LoVo (cell line): ENCODE measurements around the gene TAS2R46.
"Not testable (repeated sequence)": the region's sequence is repeated elsewhere in the genome, so short reads cannot be mapped to it uniquely, and the experiment has no call there.

Experiments
- DNase-seq: peaks from one replicate; pipeline ENCODE4 v3.0.0-alpha.2; 2016; ENCODE audit warnings: low spot score

Gene TAS2R46, protein sequence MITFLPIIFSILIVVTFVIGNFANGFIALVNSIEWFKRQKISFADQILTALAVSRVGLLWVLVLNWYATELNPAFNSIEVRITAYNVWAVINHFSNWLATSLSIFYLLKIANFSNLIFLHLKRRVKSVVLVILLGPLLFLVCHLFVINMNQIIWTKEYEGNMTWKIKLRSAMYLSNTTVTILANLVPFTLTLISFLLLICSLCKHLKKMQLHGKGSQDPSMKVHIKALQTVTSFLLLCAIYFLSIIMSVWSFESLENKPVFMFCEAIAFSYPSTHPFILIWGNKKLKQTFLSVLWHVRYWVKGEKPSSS

DNA sequence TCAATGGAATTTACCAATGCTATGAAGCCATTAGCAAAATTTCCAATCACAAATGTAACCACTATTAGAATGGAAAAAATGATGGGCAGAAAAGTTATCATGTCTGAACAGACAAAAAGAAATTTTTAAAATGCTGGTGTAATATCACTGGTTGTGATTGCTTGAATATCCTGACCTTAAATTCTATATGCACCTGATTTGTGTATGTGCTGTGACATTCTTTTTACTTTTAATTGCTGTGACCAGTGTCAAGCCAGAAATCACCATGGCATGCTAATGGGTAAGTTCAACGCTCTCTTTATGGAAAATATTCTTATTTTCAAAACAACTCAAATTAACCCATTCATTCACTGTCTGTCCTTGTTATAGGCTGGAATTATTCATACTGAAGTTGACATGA is at the start of gene TAS2R46:
TSS of gene TAS2R46 (minus strand) at position 101 of the 400 bp plus-strand sequence. CDS start at position 101, 0 bp downstream.
- not testable (repeated sequence) for DNase-seq

DNA sequence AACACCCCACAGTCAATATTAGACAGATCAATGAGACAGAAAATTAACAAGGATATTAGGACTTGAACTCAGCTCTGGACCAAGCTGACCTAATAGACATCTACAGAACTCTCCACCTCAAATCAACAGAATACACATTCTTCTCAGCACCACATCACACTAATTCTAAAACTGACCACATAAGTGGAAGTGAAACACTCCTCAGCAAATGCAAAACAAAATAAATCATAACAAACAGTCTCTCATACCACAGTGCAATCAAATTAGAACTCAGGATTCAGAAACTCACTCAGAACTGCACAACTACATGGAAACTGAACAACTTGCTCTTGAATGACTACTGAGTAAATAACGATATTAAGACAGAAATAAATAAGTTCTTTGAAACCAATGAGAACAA is 49.1 kb upstream of the TAS2R46 start:
- DNase-seq: not testable (repeated sequence)

DNA sequence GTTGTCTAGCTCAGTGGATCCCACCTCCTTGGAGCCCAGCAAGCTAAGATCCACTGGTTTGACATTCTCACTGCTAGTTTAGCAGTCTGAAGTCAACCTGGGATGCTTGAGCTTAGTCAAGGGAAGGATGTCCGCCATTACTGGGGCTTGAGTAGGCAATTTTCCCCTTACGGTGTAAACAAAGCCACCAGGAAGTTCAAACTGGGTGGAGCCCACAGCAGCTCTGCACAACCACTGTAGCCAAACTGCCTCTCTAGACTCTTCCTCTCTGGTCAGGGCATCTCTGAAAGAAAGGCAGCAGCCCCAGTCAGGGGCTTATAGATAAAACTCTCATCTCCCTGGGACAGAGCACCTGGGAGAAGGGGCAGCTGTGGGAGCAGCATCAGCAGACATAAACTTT is 46.8 kb upstream of the TAS2R46 start:
- no peak for DNase-seq

DNA sequence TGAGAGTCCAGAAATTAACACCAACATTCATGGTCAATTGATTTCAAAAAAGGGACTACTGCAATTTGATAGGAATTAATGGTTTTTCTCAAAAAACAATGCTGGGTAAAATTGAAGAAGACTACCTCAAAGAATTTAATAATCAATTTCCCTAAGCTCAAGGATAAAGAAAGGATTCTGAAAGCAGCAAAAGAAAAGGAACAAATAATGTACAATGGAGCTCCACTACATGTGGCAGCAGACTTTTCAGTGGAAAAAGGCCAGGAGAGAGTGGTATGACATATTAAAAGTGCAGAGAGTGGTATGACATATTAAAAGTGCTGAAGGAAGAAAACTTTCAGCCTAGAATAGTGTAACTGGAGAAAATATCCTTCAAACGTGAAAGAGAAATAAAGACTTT is 45.6 kb upstream of the TAS2R46 start:
- DNase-seq: no peak

DNA sequence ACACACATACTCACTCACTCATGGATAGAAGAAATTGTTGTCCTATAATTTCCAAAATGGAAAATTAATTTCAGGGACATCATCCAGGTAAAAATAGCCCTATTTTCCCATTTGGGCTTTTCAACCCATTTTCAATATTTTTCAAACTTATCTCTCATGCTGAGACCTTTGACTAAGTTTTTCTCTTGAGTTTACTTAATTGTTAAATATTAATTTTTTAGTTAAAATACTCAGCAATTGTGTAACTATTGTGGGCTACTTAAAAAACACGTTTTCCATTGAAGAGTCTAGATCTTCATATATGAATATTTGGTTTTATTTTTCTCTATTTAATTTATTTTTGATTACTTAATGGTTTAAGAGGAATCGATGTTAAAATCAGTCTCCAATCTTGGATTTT is 44.2 kb upstream of the TAS2R46 start:
- no peak for DNase-seq

DNA sequence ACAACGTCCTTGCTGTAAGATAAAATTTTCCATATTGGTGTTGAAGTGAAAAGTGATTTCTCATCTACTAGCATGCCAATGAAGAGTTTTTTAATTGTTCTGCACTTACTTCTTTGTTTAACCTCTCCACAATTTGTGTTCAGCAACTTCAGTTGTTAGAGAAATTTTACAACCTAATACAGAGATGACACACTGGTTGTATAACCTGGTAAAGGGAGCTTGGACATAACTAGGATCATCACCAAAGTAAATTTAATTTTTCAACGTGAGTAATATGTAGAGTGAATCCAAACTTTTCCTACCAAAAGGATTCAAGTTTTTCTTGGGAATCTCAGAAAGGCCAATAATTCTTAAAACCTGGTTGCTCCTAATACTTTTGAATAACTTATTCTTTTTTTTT is 43.5 kb upstream of the TAS2R46 start:
- no peak for DNase-seq

DNA sequence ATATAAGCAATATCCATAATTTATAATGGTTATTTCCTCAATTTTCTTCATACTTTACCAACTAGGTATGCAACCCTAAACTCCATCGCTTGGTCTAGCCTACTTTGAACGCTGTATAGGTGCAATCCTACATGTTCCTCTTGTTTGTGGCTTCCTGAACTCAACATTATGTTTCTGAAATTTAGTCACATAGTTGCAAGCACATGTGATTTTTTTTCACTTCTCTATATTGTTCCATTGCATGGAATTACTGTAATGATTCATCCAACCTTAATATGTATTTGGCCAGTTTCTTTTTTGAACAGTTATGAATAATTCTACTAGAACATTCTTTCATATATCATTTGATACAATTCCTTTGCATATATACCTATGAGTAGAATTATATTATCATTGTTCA is 32.8 kb upstream of the TAS2R46 start:
- DNase-seq: not testable (repeated sequence)

DNA sequence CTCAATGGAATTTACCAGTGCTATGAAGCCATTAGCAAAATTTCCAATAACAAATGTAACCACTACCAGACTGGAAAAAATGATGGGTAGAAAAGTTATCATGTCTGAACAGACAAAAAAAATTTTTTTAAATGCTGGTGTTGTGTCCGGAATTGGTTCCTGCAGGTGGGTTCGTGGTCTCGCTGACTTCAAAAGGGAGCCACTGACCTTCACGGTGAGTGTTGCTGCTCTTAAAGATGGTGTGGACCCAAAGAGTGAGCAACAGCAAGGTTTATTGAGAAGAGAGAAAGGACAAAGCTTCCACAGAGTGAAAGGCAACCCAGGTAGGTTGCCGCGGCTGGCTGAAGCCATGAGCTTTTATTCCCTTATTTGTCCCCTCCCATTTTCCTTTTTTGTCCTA is 30.0 kb upstream of the TAS2R46 start, which contains the start of gene TAS2R43:
TSS of gene TAS2R43 (minus strand) at position 186 of the 400 bp plus-strand sequence. CDS start at position 102, 84 bp downstream.
- DNase-seq: no peak

DNA sequence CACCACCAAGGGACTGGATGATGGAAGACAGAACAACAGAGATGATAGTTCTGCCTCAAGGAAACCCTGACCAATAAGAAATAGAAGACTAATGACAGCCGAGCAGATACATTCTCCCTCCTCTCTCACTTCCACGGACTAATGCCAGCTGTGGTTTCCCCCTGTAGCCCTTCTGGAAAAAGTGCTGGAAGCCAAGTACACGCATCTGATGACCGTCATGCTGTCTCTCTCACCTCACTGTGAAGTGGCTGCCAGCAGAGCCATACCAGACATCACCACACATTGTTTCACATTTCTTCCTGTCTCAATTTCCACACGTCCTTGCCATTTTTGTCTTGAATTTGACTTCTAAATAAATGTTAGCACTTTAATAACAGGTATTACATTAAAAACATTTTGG is 27.2 kb upstream of the TAS2R46 start:
- no peak for DNase-seq

DNA sequence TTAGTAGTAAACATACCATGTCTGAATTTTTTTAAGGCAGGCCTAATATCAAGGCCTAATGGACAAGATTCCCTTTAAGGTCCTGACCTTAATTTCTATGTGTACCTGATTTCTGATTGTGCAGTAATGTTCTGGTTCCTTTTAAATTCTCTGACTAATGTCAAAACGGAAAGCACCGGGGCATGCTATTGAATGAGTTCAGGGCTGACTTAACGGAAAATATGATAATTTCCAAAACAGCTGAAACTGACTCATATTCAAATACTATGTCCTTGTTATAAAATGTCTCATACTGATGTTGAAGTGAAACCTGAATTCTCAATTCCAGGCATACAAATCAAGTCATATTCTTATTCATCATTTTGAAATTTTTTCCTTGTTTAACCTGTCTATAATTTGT is 23.3 kb upstream of the TAS2R46 start:
- DNase-seq: no peak

DNA sequence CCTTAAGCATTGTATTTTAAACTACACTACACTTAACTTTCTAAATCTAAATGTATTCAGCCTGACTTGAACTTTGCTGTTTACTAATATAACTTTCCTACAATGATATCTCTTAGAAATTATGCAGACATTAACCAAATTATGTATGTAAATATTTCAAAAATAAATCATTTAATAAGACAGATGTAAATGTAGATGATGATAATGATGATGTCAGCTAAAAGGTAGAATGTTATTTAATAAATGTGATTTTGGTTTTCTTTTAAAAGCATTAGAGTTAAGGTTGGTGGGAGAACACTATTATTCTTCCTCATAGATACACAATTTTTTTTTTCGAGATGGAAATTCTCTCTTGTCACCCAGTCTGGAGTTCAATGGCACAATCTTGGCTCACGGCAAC is 19.9 kb upstream of the TAS2R46 start:
- DNase-seq: no peak

DNA sequence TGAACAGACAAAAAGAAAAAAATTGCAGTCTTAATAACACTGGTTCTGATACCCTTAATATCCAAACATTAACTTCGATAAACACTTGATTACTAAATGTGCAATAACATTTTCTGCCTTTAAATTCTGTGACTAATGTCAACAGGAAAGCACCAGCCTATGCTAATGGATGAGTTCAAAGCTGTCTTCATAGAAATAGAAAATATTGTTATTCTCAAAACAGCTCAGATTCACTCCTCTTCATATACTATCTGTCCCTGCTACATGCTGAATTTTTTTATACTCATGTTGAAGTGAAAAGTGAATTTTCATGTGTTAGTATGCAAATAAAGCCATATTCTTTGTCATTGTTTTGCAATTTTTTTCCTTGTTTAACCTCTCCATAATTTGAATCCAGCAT is 16.2 kb upstream of the TAS2R46 start:
- DNase-seq: no peak

DNA sequence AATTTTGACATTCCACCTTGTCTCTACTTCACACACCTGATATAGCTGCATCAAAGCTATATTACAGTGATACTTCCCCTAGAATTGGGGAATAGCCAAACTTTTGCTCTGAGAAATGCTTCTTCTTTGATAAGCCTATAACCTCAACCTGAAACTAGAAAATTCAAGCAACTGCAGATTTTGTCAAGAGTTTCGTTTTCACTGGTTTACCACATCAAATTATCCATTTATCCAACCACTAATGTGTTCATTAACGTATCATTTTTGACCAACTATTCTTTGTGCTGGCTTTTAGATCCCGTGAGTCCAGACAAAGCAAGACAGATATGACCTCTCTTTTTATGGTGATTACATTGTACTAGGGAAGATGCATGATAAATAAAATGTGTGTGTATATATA is 13.5 kb upstream of the TAS2R46 start:
- DNase-seq: no peak

DNA sequence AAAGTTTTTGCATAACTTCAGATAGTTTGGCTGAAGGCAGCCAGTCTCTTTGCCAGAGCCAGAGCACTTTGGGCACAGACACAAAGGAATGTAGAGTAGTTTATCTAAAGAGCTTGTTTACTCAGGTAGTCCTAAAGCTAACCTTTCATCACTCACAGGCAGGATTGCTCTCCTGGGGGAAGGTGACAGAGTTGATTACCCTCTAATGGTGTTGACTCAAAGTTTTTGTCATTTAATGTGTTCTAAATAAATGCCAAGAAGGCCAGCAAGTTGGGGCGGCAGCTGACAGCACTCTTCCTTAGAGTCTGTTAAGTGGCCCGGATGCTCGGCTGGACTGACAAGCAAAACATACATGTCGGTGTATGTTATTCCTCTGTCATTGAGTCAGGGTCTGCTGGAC is 9.3 kb upstream of the TAS2R46 start:
- DNase-seq: no peak

DNA sequence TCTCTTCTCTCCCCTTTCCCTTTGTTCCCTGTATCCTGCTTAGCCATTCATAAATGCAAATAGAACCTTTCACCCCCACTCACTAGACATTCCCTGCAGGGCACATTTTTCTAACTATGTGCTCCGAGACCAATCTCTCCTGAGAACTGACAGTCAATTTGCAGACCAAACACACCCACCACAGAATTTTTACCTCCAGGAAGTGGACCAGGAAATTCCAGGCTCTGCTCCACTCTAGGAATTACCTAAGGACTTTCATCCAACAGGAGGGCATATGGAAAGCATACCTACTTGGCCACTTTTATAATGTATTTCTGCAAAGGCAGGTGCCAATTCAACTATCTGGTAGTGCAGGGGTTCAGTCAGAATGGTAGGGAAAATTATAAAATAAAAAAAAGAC is 8.9 kb upstream of the TAS2R46 start:
- no peak for DNase-seq

DNA sequence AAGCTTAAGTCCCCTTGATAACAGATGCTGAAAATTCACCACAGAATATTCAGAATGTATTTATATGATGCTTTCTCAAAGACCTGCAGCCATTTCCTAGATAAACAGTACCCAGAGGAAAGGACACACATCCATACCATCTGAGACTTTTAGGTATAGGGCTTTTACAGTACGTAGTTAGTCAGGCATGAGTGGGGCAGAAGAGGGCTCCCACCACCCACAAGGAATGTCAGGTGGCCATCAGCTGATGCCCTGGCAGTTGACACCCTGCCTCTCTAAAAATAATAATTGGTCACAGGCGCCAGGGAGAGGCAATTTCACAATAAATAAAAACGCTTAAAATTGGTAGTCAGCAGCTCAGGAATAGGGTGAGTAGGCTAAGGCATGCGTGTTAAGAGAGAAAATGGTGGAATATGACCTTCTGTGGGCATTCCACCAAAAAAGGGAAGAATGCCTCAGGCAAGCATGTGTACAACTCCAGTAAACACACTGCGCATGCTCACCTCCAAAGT is 7.8 kb upstream of the TAS2R46 start:
- DNase-seq: no peak

DNA sequence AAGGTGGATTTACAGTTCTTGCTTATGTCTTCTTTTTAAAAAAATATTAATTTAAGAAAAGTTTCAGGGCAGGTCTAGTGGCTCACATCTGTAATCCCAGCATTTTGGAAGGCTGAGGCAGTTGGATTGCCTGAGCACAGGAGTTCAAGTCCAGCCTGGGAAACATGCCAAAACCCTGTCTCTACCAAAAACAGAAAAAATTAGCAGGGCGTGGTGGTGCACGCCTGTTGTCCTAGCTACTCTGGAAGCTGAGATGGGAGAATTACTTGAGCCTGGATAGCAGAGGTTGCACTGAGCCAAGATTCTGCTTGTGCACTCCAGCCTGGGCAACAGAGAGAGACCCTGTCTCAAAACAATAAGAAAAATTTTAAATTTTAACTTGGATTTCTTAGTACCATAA is 5.4 kb upstream of the TAS2R46 start:
- no peak for DNase-seq

DNA sequence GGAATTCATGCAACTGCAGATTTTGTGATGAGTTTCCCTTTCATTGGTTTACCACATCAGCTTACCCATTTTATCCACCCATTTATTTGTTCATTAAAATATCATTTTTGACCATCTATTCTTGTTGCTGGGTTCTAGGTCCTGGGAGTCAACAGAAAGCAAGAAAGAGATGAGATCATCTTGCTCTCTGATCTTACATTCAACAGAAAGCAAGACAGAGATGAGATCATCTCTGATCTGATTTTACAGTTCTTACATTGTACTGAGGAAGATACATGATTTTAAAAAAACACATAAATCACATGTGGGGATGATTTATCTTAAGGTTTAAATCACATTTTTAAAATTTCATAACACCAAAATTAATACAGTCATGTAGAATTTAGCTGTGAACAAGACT is 2.3 kb downstream of the TAS2R46 start:
- DNase-seq: no peak

DNA sequence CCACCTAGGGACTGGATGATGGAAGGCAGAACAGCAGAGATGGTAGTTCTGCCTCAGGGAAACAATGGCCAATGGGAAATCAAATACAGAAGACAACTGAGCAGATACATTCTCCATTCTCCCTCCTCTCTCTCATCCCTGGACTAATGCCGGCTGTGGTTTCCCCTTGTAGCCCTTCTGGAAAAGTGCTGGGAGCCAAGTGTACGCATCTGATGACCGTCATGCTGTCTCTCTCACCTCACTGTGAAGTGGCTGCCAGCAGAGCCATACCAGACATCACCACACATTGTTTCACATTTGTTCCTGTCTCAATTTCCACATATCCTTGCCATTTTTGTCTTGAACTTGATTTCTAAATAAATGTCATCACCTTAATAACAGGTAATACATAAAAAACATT is 3.1 kb downstream of the TAS2R46 start:
- no peak for DNase-seq

DNA sequence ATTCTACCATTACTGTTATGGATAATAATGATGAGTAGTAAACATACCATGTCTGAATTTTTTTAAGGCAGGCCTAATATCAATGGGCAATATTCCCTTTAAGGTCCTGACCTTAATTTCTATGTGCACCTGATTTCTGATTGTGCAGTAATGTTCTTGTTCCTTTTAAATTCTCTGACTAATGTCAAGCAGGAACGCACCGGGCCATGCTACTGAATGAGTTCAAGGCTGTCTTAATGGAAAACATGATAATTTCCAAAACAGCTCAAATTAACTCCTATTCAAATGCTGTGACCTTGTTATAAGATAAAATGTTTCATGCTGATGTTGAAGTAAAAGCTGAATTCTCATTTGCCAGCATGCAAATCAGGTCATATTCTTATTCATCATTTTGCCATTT is 6.8 kb downstream of the TAS2R46 start:
- no peak for DNase-seq

DNA sequence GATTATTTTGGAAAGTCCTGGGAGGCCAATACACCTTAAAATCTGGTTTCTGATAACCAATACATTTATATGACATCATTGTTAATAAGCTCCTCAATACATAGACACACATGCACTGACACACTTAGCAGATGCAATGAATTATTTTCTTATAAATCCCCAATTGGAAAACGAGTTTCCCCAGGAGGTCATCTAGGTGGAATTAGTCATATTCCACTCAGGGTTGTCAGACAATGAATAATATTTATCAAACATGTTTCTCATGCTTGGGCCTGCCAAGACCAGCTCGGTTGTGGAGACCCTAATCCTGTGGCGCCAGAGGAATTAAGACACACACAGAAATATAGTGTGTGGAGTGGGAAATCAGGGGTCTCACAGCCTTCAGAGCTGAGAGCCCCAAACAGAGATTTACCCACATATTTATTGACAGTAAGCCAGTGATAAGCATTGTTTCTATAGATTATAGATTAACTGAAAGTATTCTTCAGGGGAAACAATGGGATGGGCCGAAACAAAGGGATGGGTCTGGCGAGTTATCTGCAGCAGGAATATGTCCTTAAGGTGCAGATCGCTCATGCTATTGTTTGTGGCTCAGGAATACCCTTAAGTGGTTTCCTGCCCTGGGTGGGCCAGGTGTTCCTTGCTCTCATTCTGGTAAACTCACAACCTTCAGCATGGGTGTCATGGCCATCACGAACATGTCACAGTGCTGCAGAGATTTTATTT is 12.1 kb downstream of the TAS2R46 start:
- not testable (repeated sequence) for DNase-seq

DNA sequence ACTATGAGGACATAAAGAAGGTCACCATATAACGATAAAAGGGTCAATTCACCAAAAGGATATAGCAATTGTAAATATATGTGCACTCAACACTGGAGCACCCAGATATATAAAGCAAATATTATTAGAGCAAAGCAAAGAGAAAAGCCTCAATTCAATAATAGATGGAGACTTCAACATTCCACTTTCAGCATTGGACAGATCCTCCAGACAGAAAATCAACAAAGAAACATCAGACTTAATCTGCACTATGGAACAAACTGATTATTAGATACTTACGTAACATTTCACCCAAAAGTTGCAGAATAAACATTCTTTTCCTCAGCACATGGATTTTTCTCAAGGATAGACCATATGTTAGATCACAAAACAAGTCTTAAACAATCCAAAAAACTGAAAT is 20.7 kb downstream of the TAS2R46 start:
- not testable (repeated sequence) for DNase-seq

DNA sequence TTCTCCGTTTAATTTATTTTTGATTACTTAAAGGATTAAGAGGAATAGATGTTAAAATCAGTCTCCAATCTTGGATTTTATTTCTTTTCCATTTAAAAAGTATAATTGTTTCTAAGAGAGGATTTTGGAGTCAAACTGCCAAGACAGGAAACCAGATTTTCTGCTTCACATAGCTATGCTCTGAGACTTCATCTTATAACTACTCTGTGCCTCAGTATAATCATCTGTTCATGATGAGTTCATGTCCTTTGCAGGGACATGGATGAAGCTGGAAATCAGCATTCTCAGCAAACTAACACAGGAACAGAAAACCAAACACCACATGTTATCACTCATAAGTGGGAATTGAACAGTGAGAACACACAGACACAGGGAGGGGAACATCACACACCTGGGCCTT is 21.9 kb downstream of the TAS2R46 start:
- DNase-seq: no peak
